ENCODE measurements around the gene FBN2. TPM values are rescaled to one million over a fixed set of nuclear protein-coding genes. Genes with fewer than 3 reads are reported as not detected.

Gene FBN2
- total RNA-seq, 4 donors from 2014 or later = 5.4 to 14.9 (median 10.1) TPM

- Histone ChIP-seq H3K4me1 (peaks cover 0 to 8% (median 2%) of the 10 kb centered on the region in 4 donors), H3K9me3 (no peaks in the 10 kb centered on the region), H3K4me3 (no peak overlapping the region), H3K27ac (replicated peaks in 1 of 4) (no peak overlapping the region), H3K36me3 (no peaks in the 10 kb centered on the region), H3K27me3 (no peaks in the 10 kb centered on the region)
- DNase-seq (ENCODE audit: extremely low spot score) = no peak
- intact Hi-C loops (cut with DNase I) = no loop called here
- TF ChIP-seq CTCF (IDR thresholded peaks at IDR 0.05) (no peak), EP300 (IDR thresholded peaks at IDR 0.05) (no peak), POLR2AphosphoS5 (IDR thresholded peaks at IDR 0.05) (no peak), POLR2A (IDR thresholded peaks at IDR 0.05; ENCODE audit: low read depth) (no peak)
- 82% methylated on average over 6 of the region's 6 CpGs for WGBS
Measured at GRCh38 chr5:128478386-128479368, 59.4 kb downstream of the FBN2 start.

GRCh38 chr5:128477944-128478343 is 60.1 kb downstream of the FBN2 start:
- Histone ChIP-seq H3K27ac (replicated peaks in 1 of 4) (no peak overlapping the region), H3K9me3 (no peaks in the 10 kb centered on the region), H3K4me3 (no peak overlapping the region), H3K27me3 (no peaks in the 10 kb centered on the region), H3K4me1 (peaks cover 0 to 11% (median 2%) of the 10 kb centered on the region in 4 donors), H3K36me3 (no peaks in the 10 kb centered on the region)
- no peak for TF ChIP-seq EP300 (IDR thresholded peaks at IDR 0.05)
- WGBS = 82% methylated on average over 5 of the region's 5 CpGs
- intact Hi-C loops (cut with DNase I) = no loop called here
- DNase-seq (ENCODE audit: extremely low spot score) = no peak

- intact Hi-C loops (cut with DNase I) = no loop called here
- H3K4me1 ChIP-seq = peaks cover 0 to 11% (median under 1%) of the 10 kb centered on the region in 4 donors
- H3K27ac ChIP-seq (replicated peaks in 1 of 4) = no peak overlapping the region
- H3K36me3 ChIP-seq = no peaks in the 10 kb centered on the region
- H3K4me3 ChIP-seq = no peak overlapping the region
- 87% methylated on average over 3 of the region's 3 CpGs for WGBS
- no peaks in the 10 kb centered on the region for H3K27me3 ChIP-seq
- H3K9me3 ChIP-seq = no peaks in the 10 kb centered on the region
- no peak for DNase-seq (ENCODE audit: extremely low spot score)
- TF ChIP-seq EP300 (IDR thresholded peaks at IDR 0.05) (no peak), POLR2AphosphoS5 (IDR thresholded peaks at IDR 0.05) (no peak), POLR2A (IDR thresholded peaks at IDR 0.05; ENCODE audit: low read depth) (no peak), CTCF (IDR thresholded peaks at IDR 0.05) (no peak)
Measured at GRCh38 chr5:128475693-128476092, 62.4 kb downstream of the FBN2 start.

- Histone ChIP-seq H3K9me3 (no peaks in the 10 kb centered on the region), H3K4me3 (no peak overlapping the region), H3K27me3 (no peaks in the 10 kb centered on the region), H3K4me1 (peaks cover 0 to 6% (median 0%) of the 10 kb centered on the region in 4 donors), H3K27ac (replicated peaks in 1 of 4) (no peak overlapping the region), H3K36me3 (no peaks in the 10 kb centered on the region)
- intact Hi-C loops (cut with DNase I) = no loop called here
- WGBS = 87% methylated on average over 4 of the region's 4 CpGs
- DNase-seq (ENCODE audit: extremely low spot score) = no peak
- TF ChIP-seq POLR2A (IDR thresholded peaks at IDR 0.05; ENCODE audit: low read depth) (no peak), EP300 (IDR thresholded peaks at IDR 0.05) (no peak)
Measured at GRCh38 chr5:128472919-128473318, 65.1 kb downstream of the FBN2 start.

- Histone ChIP-seq H3K27me3 (no peaks in the 10 kb centered on the region), H3K4me3 (no peak overlapping the region), H3K27ac (replicated peaks in 1 of 4) (no peak overlapping the region), H3K9me3 (no peaks in the 10 kb centered on the region), H3K36me3 (no peaks in the 10 kb centered on the region), H3K4me1 (peaks cover 0 to 6% (median 0%) of the 10 kb centered on the region in 4 donors)
- 84% methylated on average over 2 of the region's 2 CpGs for WGBS
- intact Hi-C loops (cut with DNase I) = no loop called here
- no peak for DNase-seq (ENCODE audit: extremely low spot score)
- TF ChIP-seq EP300 (IDR thresholded peaks at IDR 0.05) = no peak
- TF ChIP-seq POLR2A (IDR thresholded peaks at IDR 0.05; ENCODE audit: low read depth) = no peak
- no peak for TF ChIP-seq CTCF (IDR thresholded peaks at IDR 0.05)
- TF ChIP-seq POLR2AphosphoS5 (IDR thresholded peaks at IDR 0.05) = no peak
Measured at GRCh38 chr5:128472036-128472435, 66.0 kb downstream of the FBN2 start.

Measured in esophagus muscularis mucosa (tissue), 4 donors.